ENCODE measurements around the gene SEC23B.
A peak's percentile ranks its signal among the peaks of the same experiment; 100 is the strongest.
"Not testable (repeated sequence)": the region's sequence is repeated elsewhere in the genome, so short reads cannot be mapped to it uniquely, and the experiment has no call there.

SEC23B gene

GRCh38 chr20:18504479-18505060 lies 3.2 kb upstream of the SEC23B start:
- peak overlapping the region; percentile 14 for H3K4me3 Mint-ChIP-seq
- DNase-seq (ENCODE audit: low spot score in 2 of 2) = no peak

DNA sequence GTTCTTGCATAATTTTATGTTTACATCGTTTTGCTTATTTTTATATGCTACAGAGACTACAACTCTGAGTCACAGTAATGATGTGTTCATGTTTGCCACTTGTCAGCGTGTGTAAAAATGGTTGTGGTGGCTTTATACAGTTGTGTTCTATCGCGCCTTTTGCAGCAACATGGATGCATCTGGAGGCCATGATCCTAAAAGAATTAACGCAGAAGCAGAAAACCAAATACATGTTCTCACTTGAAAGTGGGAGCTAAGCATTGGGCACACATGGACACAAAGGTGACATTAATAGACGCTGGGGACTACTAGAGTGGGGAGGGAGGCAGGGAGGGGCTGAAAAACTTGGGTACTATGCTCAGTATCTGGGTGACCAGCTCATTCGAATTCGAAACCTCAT lies 996 bp upstream of the SEC23B start:
- H3K4me1 Mint-ChIP-seq = peaks cover 15% of the 10 kb centered on the region
- H3K27me3 Mint-ChIP-seq = peaks cover 4% of the 10 kb centered on the region
- peaks cover 12% of the 10 kb centered on the region for H3K36me3 Mint-ChIP-seq
- peak overlapping the region; percentile 99 for H3K27ac Mint-ChIP-seq
- no peak for DNase-seq (ENCODE audit: low spot score in 2 of 2)
- H3K4me3 Mint-ChIP-seq = peak overlapping the region; percentile 99
- no peaks in the 10 kb centered on the region for H3K9me3 Mint-ChIP-seq
- ATAC-seq (ENCODE audit: low read depth) = no peak

More at GRCh38 chr20:18504479-18505060, 3.2 kb upstream of the SEC23B start:
- H3K36me3 Mint-ChIP-seq = no peaks in the 10 kb centered on the region
- no peak for ATAC-seq (ENCODE audit: low read depth)
- H3K27me3 Mint-ChIP-seq = peaks cover 4% of the 10 kb centered on the region
- H3K4me1 Mint-ChIP-seq = peaks cover 12% of the 10 kb centered on the region
- H3K27ac Mint-ChIP-seq = no peak overlapping the region
- no peaks in the 10 kb centered on the region for H3K9me3 Mint-ChIP-seq

GRCh38 chr20:18511571-18511970 lies 3.8 kb downstream of the SEC23B start:
- H3K9me3 Mint-ChIP-seq = no peaks in the 10 kb centered on the region
- H3K27me3 Mint-ChIP-seq = no peaks in the 10 kb centered on the region
- H3K36me3 Mint-ChIP-seq = peaks cover 22% of the 10 kb centered on the region
- H3K27ac Mint-ChIP-seq = no peak overlapping the region
- no peak for DNase-seq (ENCODE audit: low spot score in 2 of 2)
- H3K4me3 Mint-ChIP-seq = no peak overlapping the region
- ATAC-seq (ENCODE audit: low read depth) = no peak
- H3K4me1 Mint-ChIP-seq = peaks cover 18% of the 10 kb centered on the region

DNA sequence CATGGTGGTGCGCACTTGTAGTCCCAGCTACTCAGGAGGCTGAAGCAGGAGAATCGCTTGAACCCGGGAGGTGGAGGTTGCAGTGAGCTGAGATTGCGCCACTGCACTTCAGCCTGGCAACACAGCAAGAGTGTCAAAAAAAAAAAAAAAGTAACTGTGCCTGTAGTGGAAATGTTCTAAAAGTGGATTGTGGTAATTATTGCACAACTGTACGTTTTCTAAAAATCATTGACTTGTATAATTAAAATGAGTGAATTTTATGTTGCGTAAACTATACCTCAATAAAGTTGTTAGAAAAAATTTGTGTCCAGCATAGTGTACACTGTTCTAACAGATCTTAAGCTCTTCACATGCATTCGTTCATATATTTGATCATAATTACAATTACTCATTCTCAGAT lies 5.5 kb downstream of the SEC23B start:
- Mint-ChIP-seq H3K27me3 (no peaks in the 10 kb centered on the region), H3K4me3 (no peak overlapping the region), H3K27ac (no peak overlapping the region), H3K4me1 (peaks cover 12% of the 10 kb centered on the region), H3K36me3 (peaks cover 22% of the 10 kb centered on the region), H3K9me3 (no peaks in the 10 kb centered on the region)
- ATAC-seq (ENCODE audit: low read depth) = no peak
- DNase-seq (ENCODE audit: low spot score in 2 of 2) = no peak

GRCh38 chr20:18514127-18514526 lies 6.4 kb downstream of the SEC23B start:
- Mint-ChIP-seq H3K4me1 (peaks cover 5% of the 10 kb centered on the region), H3K9me3 (no peaks in the 10 kb centered on the region), H3K4me3 (no peak overlapping the region), H3K27ac (no peak overlapping the region), H3K36me3 (peaks cover 22% of the 10 kb centered on the region), H3K27me3 (no peaks in the 10 kb centered on the region)
- DNase-seq (ENCODE audit: low spot score in 2 of 2) (no peak), ATAC-seq (ENCODE audit: low read depth) (no peak)

GRCh38 chr20:18515973-18516372 lies 8.2 kb downstream of the SEC23B start:
- H3K9me3 Mint-ChIP-seq = no peaks in the 10 kb centered on the region
- no peak for ATAC-seq (ENCODE audit: low read depth)
- H3K27me3 Mint-ChIP-seq = no peaks in the 10 kb centered on the region
- peaks cover 4% of the 10 kb centered on the region for H3K4me1 Mint-ChIP-seq
- H3K27ac Mint-ChIP-seq = peak overlapping the region; percentile 39
- no peak overlapping the region for H3K4me3 Mint-ChIP-seq
- no peak for DNase-seq (ENCODE audit: low spot score in 2 of 2)
- peaks cover 17% of the 10 kb centered on the region for H3K36me3 Mint-ChIP-seq

DNA sequence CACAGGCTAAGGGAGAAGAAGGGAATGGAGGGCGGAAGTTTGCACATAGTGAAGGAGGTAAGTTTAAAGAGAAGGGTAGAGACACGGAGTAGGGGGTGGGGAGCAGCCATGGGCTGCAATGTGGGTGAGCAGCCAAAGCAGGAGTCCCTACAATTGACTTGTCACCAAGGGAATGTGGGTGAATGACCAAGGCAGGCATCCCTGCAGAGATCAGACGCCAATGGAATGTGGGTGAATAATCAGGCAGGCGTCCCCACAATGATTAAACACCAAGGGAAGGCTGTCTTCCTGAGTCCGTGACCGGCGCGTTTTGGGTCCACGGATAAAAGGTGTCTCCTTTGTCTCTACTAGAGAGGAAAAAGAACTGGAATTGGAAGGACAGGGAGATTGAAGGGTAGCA lies 14.3 kb downstream of the SEC23B start:
- not testable (repeated sequence) for DNase-seq (ENCODE audit: low spot score in 2 of 2); H3K27me3 Mint-ChIP-seq; H3K9me3 Mint-ChIP-seq; H3K27ac Mint-ChIP-seq; H3K4me1 Mint-ChIP-seq; H3K4me3 Mint-ChIP-seq; ATAC-seq (ENCODE audit: low read depth)
- H3K36me3 Mint-ChIP-seq = peaks cover 16% of the 10 kb centered on the region

DNA sequence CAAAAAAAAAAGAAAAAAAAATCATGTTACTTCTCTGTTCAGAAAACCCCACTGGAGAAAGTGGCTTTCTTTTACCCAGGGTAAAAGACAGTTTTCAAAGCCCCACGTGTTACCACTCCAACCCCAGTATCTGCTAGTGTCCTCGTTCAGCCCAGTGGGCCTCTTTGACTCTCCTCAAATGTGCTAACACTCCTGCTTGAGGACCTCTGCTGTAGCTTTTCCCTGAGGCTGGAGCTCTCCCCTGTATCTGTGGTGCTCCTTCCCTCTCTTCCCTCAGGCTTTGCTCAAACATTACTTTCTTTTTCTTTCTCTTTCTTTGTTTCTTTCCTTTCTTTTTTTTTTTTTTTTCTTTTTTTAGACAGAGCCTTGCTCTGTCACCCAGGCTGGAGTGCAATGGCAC lies 15.3 kb downstream of the SEC23B start:
- no peaks in the 10 kb centered on the region for H3K9me3 Mint-ChIP-seq

DNA sequence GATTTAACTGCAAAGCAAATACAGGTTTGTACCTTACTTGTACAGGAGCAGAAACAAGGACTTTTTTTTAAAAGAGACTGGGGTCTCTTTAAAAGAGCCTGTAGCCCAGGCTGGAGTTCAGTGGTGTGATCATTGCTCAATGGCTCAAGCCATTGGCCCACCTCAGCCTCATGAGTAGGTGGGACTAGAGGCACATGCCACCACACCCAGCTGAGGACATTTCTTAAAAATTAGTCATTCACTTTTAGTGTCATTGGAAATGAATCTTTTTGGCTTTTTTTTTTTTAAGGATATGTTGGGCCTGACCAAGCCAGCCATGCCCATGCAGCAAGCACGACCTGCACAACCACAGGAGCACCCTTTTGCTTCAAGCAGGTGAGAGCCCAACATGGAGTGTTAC lies 16.9 kb downstream of the SEC23B start:
- Mint-ChIP-seq H3K4me3 (no peak overlapping the region), H3K36me3 (peaks cover 33% of the 10 kb centered on the region), H3K27me3 (no peaks in the 10 kb centered on the region), H3K27ac (no peak overlapping the region), H3K9me3 (no peaks in the 10 kb centered on the region), H3K4me1 (no peaks in the 10 kb centered on the region)
- no peak for ATAC-seq (ENCODE audit: low read depth)
- DNase-seq (ENCODE audit: low spot score in 2 of 2) = no peak

More for the DNA sequence above, 15.3 kb downstream of the SEC23B start:
- Mint-ChIP-seq H3K27me3 (no peaks in the 10 kb centered on the region), H3K27ac (no peak overlapping the region), H3K36me3 (peaks cover 21% of the 10 kb centered on the region), H3K4me3 (no peak overlapping the region), H3K4me1 (no peaks in the 10 kb centered on the region)
- ATAC-seq (ENCODE audit: low read depth) (no peak), DNase-seq (ENCODE audit: low spot score in 2 of 2) (no peak)

DNA sequence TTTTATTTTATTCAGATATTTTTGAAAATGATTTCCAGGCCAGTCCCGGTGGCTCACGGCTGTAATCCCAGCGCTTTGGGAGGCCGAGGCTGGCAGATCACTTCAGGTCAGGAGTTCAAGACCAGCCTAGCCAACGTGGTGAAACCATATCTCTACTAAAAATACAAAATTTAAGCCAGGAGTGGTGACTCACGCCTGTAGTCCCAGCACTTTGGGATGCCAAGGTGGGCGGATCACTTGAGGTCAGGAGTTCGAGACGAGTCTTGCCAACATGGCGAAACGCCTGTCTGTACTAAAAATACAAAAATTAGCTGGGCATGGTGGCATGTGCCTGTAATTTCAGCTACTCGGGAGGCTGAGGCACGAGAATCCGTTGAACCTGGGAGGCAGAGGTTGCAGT lies 19.0 kb downstream of the SEC23B start:
- not testable (repeated sequence) for H3K4me1 Mint-ChIP-seq; ATAC-seq (ENCODE audit: low read depth); H3K27me3 Mint-ChIP-seq; DNase-seq (ENCODE audit: low spot score in 2 of 2); H3K27ac Mint-ChIP-seq; H3K9me3 Mint-ChIP-seq; H3K4me3 Mint-ChIP-seq
- peaks cover 42% of the 10 kb centered on the region for H3K36me3 Mint-ChIP-seq

DNA sequence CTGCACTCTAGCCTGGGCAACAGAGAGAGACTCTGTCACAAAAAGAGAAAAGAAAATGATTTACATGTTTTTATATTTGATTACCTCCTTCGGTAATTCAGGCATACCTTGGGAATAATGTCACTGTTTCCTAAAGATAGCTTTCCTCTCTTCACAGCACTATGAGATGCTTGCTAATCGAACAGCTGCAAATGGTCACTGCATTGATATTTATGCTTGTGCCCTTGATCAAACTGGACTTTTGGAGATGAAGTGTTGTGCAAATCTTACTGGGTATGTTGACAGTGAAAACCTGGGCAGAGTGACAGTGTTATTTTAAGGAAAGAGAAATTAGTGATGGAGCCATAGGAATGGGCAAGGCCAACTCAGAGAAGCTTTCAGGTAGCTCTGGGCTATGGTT lies 19.6 kb downstream of the SEC23B start:
- H3K4me1 Mint-ChIP-seq = no peaks in the 10 kb centered on the region
- H3K9me3 Mint-ChIP-seq = no peaks in the 10 kb centered on the region
- no peak overlapping the region for H3K4me3 Mint-ChIP-seq
- ATAC-seq (ENCODE audit: low read depth) (no peak), DNase-seq (ENCODE audit: low spot score in 2 of 2) (no peak)
- H3K36me3 Mint-ChIP-seq = peaks cover 46% of the 10 kb centered on the region
- peak overlapping the region; percentile 2 for H3K27ac Mint-ChIP-seq
- H3K27me3 Mint-ChIP-seq = no peaks in the 10 kb centered on the region

DNA sequence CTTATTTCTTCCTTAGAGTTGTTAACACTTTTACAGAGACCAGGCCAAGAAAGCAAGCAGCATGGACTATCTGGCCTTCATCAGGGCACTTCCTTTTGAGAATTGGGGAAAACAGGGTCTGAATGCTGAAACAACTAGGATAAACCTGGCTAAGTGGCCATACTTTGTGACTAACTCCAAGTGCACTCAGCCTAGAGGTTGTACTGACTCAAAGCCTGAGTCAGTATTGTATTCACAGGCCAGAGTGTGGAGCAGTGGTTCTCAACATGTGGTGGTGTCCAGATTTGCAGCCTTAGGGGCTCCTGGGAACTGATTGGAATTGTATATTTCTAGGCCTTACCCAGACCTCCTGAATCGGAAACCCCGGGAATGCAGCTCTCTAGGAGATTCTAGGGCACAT lies 20.1 kb downstream of the SEC23B start:
- no peaks in the 10 kb centered on the region for H3K27me3 Mint-ChIP-seq
- H3K27ac Mint-ChIP-seq = peak overlapping the region; percentile 2
- no peak overlapping the region for H3K4me3 Mint-ChIP-seq
- DNase-seq (ENCODE audit: low spot score in 2 of 2) (no peak), ATAC-seq (ENCODE audit: low read depth) (no peak)
- H3K36me3 Mint-ChIP-seq = peaks cover 51% of the 10 kb centered on the region
- no peaks in the 10 kb centered on the region for H3K4me1 Mint-ChIP-seq
- no peaks in the 10 kb centered on the region for H3K9me3 Mint-ChIP-seq

DNA sequence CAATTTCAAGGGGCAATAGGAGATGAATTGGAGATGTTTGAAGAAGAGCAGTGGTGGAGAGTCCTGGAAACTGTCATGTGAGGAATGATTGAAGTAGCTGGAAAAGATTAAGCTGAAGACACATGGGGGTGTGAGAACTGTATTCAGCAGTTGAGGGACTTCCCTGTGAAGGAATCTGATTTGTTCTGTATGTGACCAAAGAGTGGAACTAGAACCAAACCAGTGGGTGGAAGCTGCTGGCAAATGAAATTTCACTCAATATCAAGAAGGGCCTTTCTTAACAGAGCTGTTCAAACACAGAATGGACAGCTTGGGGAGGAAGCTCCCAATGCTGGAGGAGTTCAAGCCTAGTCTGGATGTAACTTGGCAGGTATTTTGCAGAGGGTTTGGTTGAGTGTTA lies 21.3 kb downstream of the SEC23B start:
- no peak overlapping the region for H3K27ac Mint-ChIP-seq

GRCh38 chr20:18532626-18533025 lies 24.9 kb downstream of the SEC23B start:
- Mint-ChIP-seq H3K27me3 (no peaks in the 10 kb centered on the region), H3K36me3 (peaks cover 51% of the 10 kb centered on the region), H3K4me3 (no peak overlapping the region), H3K27ac (no peak overlapping the region), H3K4me1 (no peaks in the 10 kb centered on the region), H3K9me3 (no peaks in the 10 kb centered on the region)
- DNase-seq (ENCODE audit: low spot score in 2 of 2) (no peak), ATAC-seq (ENCODE audit: low read depth) (no peak)

More for the DNA sequence above, 21.3 kb downstream of the SEC23B start:
- no peak overlapping the region for H3K4me3 Mint-ChIP-seq
- peaks cover 52% of the 10 kb centered on the region for H3K36me3 Mint-ChIP-seq
- no peak for ATAC-seq (ENCODE audit: low read depth)
- no peaks in the 10 kb centered on the region for H3K27me3 Mint-ChIP-seq
- H3K9me3 Mint-ChIP-seq = no peaks in the 10 kb centered on the region
- no peaks in the 10 kb centered on the region for H3K4me1 Mint-ChIP-seq
- DNase-seq (ENCODE audit: low spot score in 2 of 2) = no peak

DNA sequence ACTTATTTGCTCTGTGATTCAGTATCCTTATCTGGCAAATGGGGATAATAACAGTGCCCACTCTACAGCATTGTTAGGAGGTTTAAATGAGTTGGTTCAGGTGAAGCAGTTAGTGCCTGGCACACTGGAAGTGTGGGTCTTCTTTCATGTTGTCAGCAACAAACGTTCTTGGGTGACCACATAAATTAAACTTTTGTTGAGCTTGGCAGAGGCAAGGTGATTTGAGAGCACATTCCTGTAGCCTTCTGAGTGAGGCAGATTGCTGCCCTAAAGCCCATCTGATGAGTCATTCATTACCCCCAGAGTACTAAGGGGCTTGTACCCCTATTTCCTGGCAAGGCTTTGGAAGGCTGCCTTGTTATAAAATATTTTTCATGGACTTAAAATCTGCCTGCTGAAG lies 25.8 kb downstream of the SEC23B start:
- H3K27ac Mint-ChIP-seq = no peak overlapping the region
- DNase-seq (ENCODE audit: low spot score in 2 of 2) (no peak), ATAC-seq (ENCODE audit: low read depth) (no peak)
- no peaks in the 10 kb centered on the region for H3K9me3 Mint-ChIP-seq
- H3K4me3 Mint-ChIP-seq = no peak overlapping the region
- H3K4me1 Mint-ChIP-seq = no peaks in the 10 kb centered on the region
- peaks cover 50% of the 10 kb centered on the region for H3K36me3 Mint-ChIP-seq
- H3K27me3 Mint-ChIP-seq = no peaks in the 10 kb centered on the region
